HCT116 (cell line): ENCODE data around the gene MRM1. TPM values are rescaled to one million over a fixed set of nuclear protein-coding genes. Genes with fewer than 3 reads are reported as not detected.

ENCODE experiments used
- ATAC-seq: fragments of 200-7000 bp; cut with Tn5 transposase; 2 replicates; pipeline ENCODE4 v1.9.1; 2020; ENCODE audit warnings: mild to moderate bottlenecking, moderate library complexity
- Bru-seq: library from RNA; stranded (reverse); fragments of 400-500 nt; gene quantifications from one replicate; lab custom pipeline; 2021; lab: Mats Ljungman, UMichigan
- BruChase-seq, 2 experiments: library from RNA; stranded (reverse); fragments of 400-500 nt; gene quantifications; one replicate each; lab custom pipeline; 2021; lab: Mats Ljungman, UMichigan
- BruUV-seq: library from RNA; stranded (reverse); fragments of 400-500 nt; replicated peaks from 2 replicates; lab custom pipeline; 2021; lab: Mats Ljungman, UMichigan
- CTCF ChIA-PET: fragments of 300-600 bp; sonication (Branson Sonifier 250); formaldehyde crosslinking; loops from one replicate; lab custom pipeline; 2021; ENCODE audit warnings: antibody characterized with exemption; lab: Charles Lee
- POLR2A ChIA-PET: fragments of 300-600, 350-600 bp; sonication (Branson Sonifier 250); formaldehyde crosslinking; loops from one replicate; lab custom pipeline; 2021; ENCODE audit warnings: antibody characterized with exemption; lab: Charles Lee
- RAD21 ChIA-PET, 2 experiments: fragments of 300-600 bp; sonication (Branson Sonifier 250); formaldehyde crosslinking; loops; one replicate each; lab custom pipeline; 2023; ENCODE audit warnings: low total read pairs in 2 of 2; ENCODE audit not compliant: uncharacterized antibody in 2 of 2, unreplicated experiment in 2 of 2, low non-redundant PET in 1 of 2; lab: Charles Lee
- DNase-seq: peaks from one replicate; pipeline ENCODE4 v3.0.0-alpha.2; 2010; ENCODE audit warnings: low read depth, low spot score
- H2AFZ ChIP-seq: fragments of 200-600 bp; shearing (Covaris generic), sonication (generic); 2 replicates; pipeline ENCODE4 v1.6.1; 2017; ENCODE audit warnings: low read depth, mixed run types, mixed read lengths, antibody characterized with exemption, low read length; ENCODE audit not compliant: poor library complexity, severe bottlenecking
- H3K27ac ChIP-seq: 2 replicates; pipeline ENCODE4 v1.5.1; 2012; ENCODE audit warnings: low read depth, low read length
- H3K27me3 ChIP-seq: fragments of 200-600 bp; sonication (generic); 2 replicates; pipeline ENCODE4 v1.6.1; 2016; ENCODE audit warnings: mixed run types, low read length, mixed read lengths; ENCODE audit not compliant: insufficient read depth
- H3K36me3 ChIP-seq, 2 experiments: fragments of 200-500 bp in 1 of 2; fragments of 200-600 bp in 1 of 2; sonication (Bioruptor generic) in 1 of 2; sonication (generic) in 1 of 2; 2 replicates each; pipeline versions ENCODE4 v1.5.1 to v1.6.1; 2014 to 2016; ENCODE audit warnings: low read length in 2 of 2, inconsistent platforms in 1 of 2, mixed read lengths in 1 of 2, mixed run types in 1 of 2; ENCODE audit not compliant: insufficient read depth in 2 of 2, control insufficient read depth in 1 of 2
- H3K4me1 ChIP-seq, 2 experiments: fragments of 200-600 bp in 1 of 2; sonication (generic) in 1 of 2; 2 replicates each; pipeline versions ENCODE4 v1.5.1 to v1.6.1; 2012 to 2017; ENCODE audit warnings: low read length in 2 of 2, inconsistent platforms in 1 of 2, mild to moderate bottlenecking in 1 of 2, mixed read lengths in 1 of 2, mixed run types in 1 of 2, moderate library complexity in 1 of 2; ENCODE audit not compliant: insufficient read depth in 2 of 2, control insufficient read depth in 1 of 2
- H3K4me2 ChIP-seq: fragments of 200-600 bp; sonication (generic); 2 replicates; pipeline ENCODE4 v1.6.1; 2017; ENCODE audit warnings: mixed run types, low read length, mixed read lengths
- H3K4me3 ChIP-seq, 2 experiments: fragments of 200-600 bp in 1 of 2; sonication (generic) in 1 of 2; replicated peaks in 1 of 2; 2 replicates each; pipeline ENCODE4 v1.5.1; 2011 to 2016; ENCODE audit warnings: low read length in 2 of 2, control low read depth in 1 of 2, low read depth in 1 of 2, mild to moderate bottlenecking in 1 of 2, mixed read lengths in 1 of 2, mixed run types in 1 of 2
- H3K79me2 ChIP-seq: fragments of 200-600 bp; sonication (generic); 2 replicates; pipeline ENCODE4 v1.6.1; 2017; ENCODE audit warnings: mild to moderate bottlenecking, mixed run types, low read length, moderate library complexity, mixed read lengths; ENCODE audit not compliant: insufficient read depth
- H3K9ac ChIP-seq: fragments of 200-600 bp; sonication (generic); 2 replicates; pipeline ENCODE4 v1.6.1; 2016; ENCODE audit warnings: low read length, mixed read lengths
- H3K9me2 ChIP-seq: fragments of 200-600 bp; sonication (generic), shearing (Covaris generic); 2 replicates; pipeline ENCODE4 v1.6.1; 2017; ENCODE audit warnings: mixed run types, mild to moderate bottlenecking, moderate library complexity; ENCODE audit not compliant: insufficient read depth
- H3K9me3 ChIP-seq, 2 experiments: fragments of 200-500 bp in 1 of 2; fragments of 200-600 bp in 1 of 2; sonication (Bioruptor generic) in 1 of 2; sonication (generic) in 1 of 2; 2 replicates each; pipeline ENCODE4 v1.6.1; 2014 to 2017; ENCODE audit warnings: low read length in 2 of 2, mixed read lengths in 2 of 2, inconsistent platforms in 1 of 2, low read depth in 1 of 2, mild to moderate bottlenecking in 1 of 2, mixed run types in 1 of 2, moderate library complexity in 1 of 2; ENCODE audit not compliant: control insufficient read depth in 1 of 2, insufficient read depth in 1 of 2
- H4K20me1 ChIP-seq: fragments of 200-600 bp; sonication (generic), shearing (Covaris generic); 2 replicates; pipeline ENCODE4 v1.6.1; 2017; ENCODE audit warnings: mixed run types, mild to moderate bottlenecking, moderate library complexity; ENCODE audit not compliant: insufficient read depth
- CBX3 ChIP-seq: IDR thresholded peaks from 2 replicates; pipeline ENCODE4 v1.6.1; 2012; ENCODE audit warnings: low read depth
- EGR1 ChIP-seq: IDR thresholded peaks from 2 replicates; pipeline ENCODE4 v1.6.1; 2012; ENCODE audit warnings: low read depth
- ELF1 ChIP-seq: IDR thresholded peaks from 2 replicates; pipeline ENCODE4 v1.6.1; 2012; ENCODE audit warnings: low read depth, borderline replicate concordance
- EZH2 ChIP-seq: fragments of 200-600 bp; sonication (generic); IDR thresholded peaks from 2 replicates; pipeline ENCODE4 v1.6.1; 2017; ENCODE audit warnings: antibody characterized with exemption, mixed run types
- EZH2phosphoT487 ChIP-seq: fragments of 200-600 bp; IDR thresholded peaks from 2 replicates; pipeline ENCODE4 v1.6.1; 2018; ENCODE audit warnings: antibody characterized with exemption, borderline replicate concordance
- POLR2A ChIP-seq: IDR thresholded peaks from 2 replicates; pipeline ENCODE4 v1.7.0; 2011; ENCODE audit warnings: borderline replicate concordance; ENCODE audit not compliant: insufficient read depth, insufficient read length; ENCODE audit errors: extremely low read depth
- POLR2AphosphoS5 ChIP-seq: IDR thresholded peaks from 2 replicates; pipeline ENCODE4 v1.6.1; 2011; ENCODE audit warnings: mild to moderate bottlenecking, low read depth, low read length, moderate library complexity
- RAD21 ChIP-seq: IDR thresholded peaks from 2 replicates; pipeline ENCODE4 v1.6.1; 2012; ENCODE audit warnings: low read depth, mild to moderate bottlenecking
- SIN3A ChIP-seq: IDR thresholded peaks from 2 replicates; pipeline ENCODE4 v1.6.1; 2012; ENCODE audit warnings: low read depth
- SP1 ChIP-seq: IDR thresholded peaks from 2 replicates; pipeline ENCODE4 v1.6.1; 2012; ENCODE audit warnings: low read depth
- TCF7L2 ChIP-seq: IDR thresholded peaks from 2 replicates; pipeline ENCODE4 v1.7.0; 2011; ENCODE audit warnings: borderline replicate concordance, inconsistent platforms; ENCODE audit not compliant: insufficient read depth, insufficient read length; ENCODE audit errors: extremely low read depth
- YY1 ChIP-seq: IDR thresholded peaks from 2 replicates; pipeline ENCODE4 v1.6.1; 2011; ENCODE audit warnings: low read length, low read depth, moderate library complexity, mild to moderate bottlenecking; ENCODE audit not compliant: insufficient replicate concordance; ENCODE audit errors: extremely low read depth
- intact Hi-C: fragments of 100-400 bp; cut with micrococcal nuclease; formaldehyde crosslinking; loops from 2 replicates; pipeline ENCODE4 v1.10.0; 2022
- long read RNA-seq: library from polyadenylated mRNA; unstranded; transcript quantifications from one replicate; pipeline ENCODE4 v2.0.0, GENCODE V29; 2021; ENCODE audit not compliant: unreplicated experiment
- polyA plus RNA-seq: library from polyadenylated mRNA; unstranded; fragments of >200 nt; gene quantifications from 2 replicates; pipeline ENCODE4 v1.2.1, GENCODE V29; 2012; ENCODE audit warnings: missing spikeins
- total RNA-seq: library from RNA; stranded (reverse); gene quantifications from one replicate; pipeline ENCODE4 v1.2.1, GENCODE V29; 2021; ENCODE audit not compliant: unreplicated experiment
- TF ChIP-seq, protein P1 (sequence below): IDR thresholded peaks from 2 replicates; pipeline ENCODE4 v1.6.1; 2011; ENCODE audit warnings: mild to moderate bottlenecking, low read length, moderate library complexity; ENCODE audit not compliant: insufficient replicate concordance; ENCODE audit errors: extremely low read depth
- TF ChIP-seq, protein P2 (sequence below): IDR thresholded peaks from 2 replicates; pipeline ENCODE4 v1.6.1; 2012

MRM1 gene
- 14.5 TPM for total RNA-seq
- polyA plus RNA-seq, result 7.2 and 8.4 TPM in 2 replicates
- Bru-seq, nascent RNA, result percentile 79 among the genes with signal in this experiment
- percentile 71 among the genes with signal in this experiment for BruChase-seq, experiment 1, labeled RNA remaining after a 6-hour chase
- BruChase-seq, experiment 2, labeled RNA remaining after a 2-hour chase, result percentile 86 among the genes with signal in this experiment
- long read RNA-seq, transcript MRM1-204 (5 exons, 1,857 nt), result major isoform, 12 of 20 reads
- long read RNA-seq, partial matches to known transcripts, result 6 of 20 reads
- long read RNA-seq, other reads (novel, unspliced or antisense), result 2 of 20 reads

- Histone ChIP-seq H3K79me2 (peaks cover 50% of the 10 kb centered on the region), H3K27me3 (no peaks in the 10 kb centered on the region), H3K4me3 (peak within 1 kb of the TSS; percentile 91 to 98), H2AFZ (no peak within 1 kb of the TSS), H3K9me2 (no peaks in the 10 kb centered on the region), H3K4me1 (peaks cover 5 to 22% of the 10 kb centered on the region in 2 experiments; a peak in 3 of 4 replicates)
- intact Hi-C loops, result loop anchor here (5.0 kb wide), 1 partner anchor 54 kb away; no protein-coding TSS in a partner anchor
- TF ChIP-seq CBX3 (no peak), EGR1 (peak; percentile 83), ELF1 (peak; percentile 98), TCF7L2 (peak; percentile 30), POLR2A (peak; percentile 88), SP1 (peak; percentile 65), SIN3A (peak; percentile 88), RAD21 (no peak), YY1 (peak; percentile 32), EZH2 (no peak), EZH2phosphoT487 (no peak), POLR2AphosphoS5 (peak; percentile 94)
- TF ChIP-seq, protein P1, sequence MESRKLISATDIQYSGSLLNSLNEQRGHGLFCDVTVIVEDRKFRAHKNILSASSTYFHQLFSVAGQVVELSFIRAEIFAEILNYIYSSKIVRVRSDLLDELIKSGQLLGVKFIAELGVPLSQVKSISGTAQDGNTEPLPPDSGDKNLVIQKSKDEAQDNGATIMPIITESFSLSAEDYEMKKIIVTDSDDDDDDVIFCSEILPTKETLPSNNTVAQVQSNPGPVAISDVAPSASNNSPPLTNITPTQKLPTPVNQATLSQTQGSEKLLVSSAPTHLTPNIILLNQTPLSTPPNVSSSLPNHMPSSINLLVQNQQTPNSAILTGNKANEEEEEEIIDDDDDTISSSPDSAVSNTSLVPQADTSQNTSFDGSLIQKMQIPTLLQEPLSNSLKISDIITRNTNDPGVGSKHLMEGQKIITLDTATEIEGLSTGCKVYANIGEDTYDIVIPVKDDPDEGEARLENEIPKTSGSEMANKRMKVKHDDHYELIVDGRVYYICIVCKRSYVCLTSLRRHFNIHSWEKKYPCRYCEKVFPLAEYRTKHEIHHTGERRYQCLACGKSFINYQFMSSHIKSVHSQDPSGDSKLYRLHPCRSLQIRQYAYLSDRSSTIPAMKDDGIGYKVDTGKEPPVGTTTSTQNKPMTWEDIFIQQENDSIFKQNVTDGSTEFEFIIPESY, result no peak
- TF ChIP-seq, protein P2, sequence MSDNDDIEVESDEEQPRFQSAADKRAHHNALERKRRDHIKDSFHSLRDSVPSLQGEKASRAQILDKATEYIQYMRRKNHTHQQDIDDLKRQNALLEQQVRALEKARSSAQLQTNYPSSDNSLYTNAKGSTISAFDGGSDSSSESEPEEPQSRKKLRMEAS, result peak; percentile 98
- TF ChIP-seq, all 23 proteins: peak for 9
- RAD21 ChIA-PET, result interaction anchor here in 1 of 2 experiments (0.8 to 2.0 kb wide), 2 partner anchors 9 to 56 kb away, joined by 5 read pairs; partner anchors contain the start of gene DHRS11
- Histone ChIP-seq H3K9me3 (no peaks in the 10 kb centered on the region), H3K4me2 (peak within 1 kb of the TSS; percentile 100), H3K36me3 (peaks cover 0 to 20% of the 10 kb centered on the region in 2 experiments; a peak in 2 of 4 replicates), H4K20me1 (no peaks in the 10 kb centered on the region), H3K27ac (peak within 1 kb of the TSS; percentile 81), H3K9ac (peak within 1 kb of the TSS; percentile 99)
- ATAC-seq, result peak; percentile 88
- peak; percentile 91 for DNase-seq
- CTCF ChIA-PET, result interaction anchor here (0.7 to 3.7 kb wide), 9 partner anchors 9 to 772 kb away, joined by 3 to 20 read pairs (median 5); partner anchors contain the start of genes DHRS11, GGNBP2, MYO19 and PIGW
- POLR2A ChIA-PET, result interaction anchor here (1.0 to 1.7 kb wide), 4 partner anchors 9 to 66 kb away, joined by 3 to 10 read pairs (median 6); partner anchors contain the start of genes GGNBP2, MYO19 and PIGW
- TSS peak; percentile 54 for BruUV-seq
Observed at GRCh38 chr17:36601303-36602029, at the start of gene MRM1. MRM1 (plus strand) TSS chr17:36601583; CDS start chr17:36601811, 228 bp downstream.
